A673 (cell line): ENCODE data around the gene PJVK. TPM values are rescaled to one million over a fixed set of nuclear protein-coding genes. Genes with fewer than 3 reads are reported as not detected.

ENCODE experiments used
- BruUV-seq: library from RNA; stranded (reverse); fragments of 400-500 nt; replicated peaks from 2 replicates; lab custom pipeline; 2021; lab: Mats Ljungman, UMichigan
- CTCF ChIA-PET: fragments of 300-600 bp; sonication (Branson Sonifier 250); formaldehyde crosslinking; loops from one replicate; lab custom pipeline; 2022; ENCODE audit warnings: antibody characterized with exemption; lab: Charles Lee
- POLR2A ChIA-PET: fragments of 300-600 bp; sonication (Branson Sonifier 250); formaldehyde crosslinking; loops from one replicate; lab custom pipeline; 2022; ENCODE audit warnings: antibody characterized with exemption; ENCODE audit not compliant: low non-redundant PET; lab: Charles Lee
- DNase-seq: peaks from one replicate; pipeline ENCODE4 v3.0.0-alpha.2; 2015; ENCODE audit warnings: low spot score
- H3K27ac ChIP-seq: fragments of 200-600 bp; sonication (generic); 2 replicates; pipeline ENCODE4 v1.5.1; 2016; ENCODE audit warnings: mixed run types, low read depth, mild to moderate bottlenecking, mixed read lengths, antibody characterized with exemption, low read length; ENCODE audit not compliant: poor library complexity, severe bottlenecking
- H3K27me3 ChIP-seq: fragments of 200-600 bp; sonication (generic); replicated peaks from 2 replicates; pipeline ENCODE4 v1.6.1; 2017; ENCODE audit warnings: mixed run types, low read depth, mild to moderate bottlenecking, mixed read lengths, antibody characterized with exemption, low read length; ENCODE audit not compliant: insufficient read depth, poor library complexity
- H3K36me3 ChIP-seq: fragments of 200-600 bp; sonication (generic); 2 replicates; pipeline ENCODE4 v1.6.1; 2016; ENCODE audit warnings: mixed run types, mild to moderate bottlenecking, mixed read lengths, antibody characterized with exemption, low read length; ENCODE audit not compliant: insufficient read depth, poor library complexity, severe bottlenecking
- H3K4me1 ChIP-seq: fragments of 200-600 bp; sonication (generic); 2 replicates; pipeline ENCODE4 v1.6.1; 2017; ENCODE audit warnings: mixed run types, mild to moderate bottlenecking, mixed read lengths, antibody characterized with exemption, low read length; ENCODE audit not compliant: insufficient read depth, poor library complexity, severe bottlenecking
- H3K4me3 ChIP-seq: fragments of 200-600 bp; sonication (generic); 2 replicates; pipeline ENCODE4 v1.5.1; 2016; ENCODE audit warnings: low read depth, mixed run types, mild to moderate bottlenecking, mixed read lengths, low read length; ENCODE audit not compliant: poor library complexity, severe bottlenecking
- H3K9me3 ChIP-seq: fragments of 200-600 bp; sonication (generic); 2 replicates; pipeline ENCODE4 v1.6.1; 2016; ENCODE audit warnings: mixed run types, low read depth, mild to moderate bottlenecking, mixed read lengths, antibody characterized with exemption, low read length; ENCODE audit not compliant: poor library complexity, severe bottlenecking
- EZH2 ChIP-seq: fragments of 200-600 bp; sonication (generic); IDR thresholded peaks from 2 replicates; pipeline ENCODE4 v1.6.1; 2017; ENCODE audit warnings: borderline replicate concordance, low read depth, mild to moderate bottlenecking, mixed read lengths, antibody characterized with exemption, low read length; ENCODE audit not compliant: poor library complexity, severe bottlenecking
- intact Hi-C: fragments of 100-400 bp; cut with micrococcal nuclease; formaldehyde crosslinking; loops from one replicate; pipeline ENCODE4 v1.10.0; 2022; ENCODE audit not compliant: unreplicated experiment
- total RNA-seq: library from RNA; stranded (reverse); gene quantifications from 2 replicates; pipeline ENCODE4 v1.2.3, GENCODE V29; 2021
- TF ChIP-seq, protein P1 (sequence below): fragments of 300-800, 200-600 bp; sonication (generic); conservative IDR thresholded peaks from 2 replicates; pipeline ENCODE4 v1.5.1; 2017; ENCODE audit warnings: low read depth, mild to moderate bottlenecking, antibody characterized with exemption, low read length, moderate library complexity, mixed read lengths

The PJVK gene
- total RNA-seq, 1 experiment from 2014 or later = 1.9 TPM

DNA sequence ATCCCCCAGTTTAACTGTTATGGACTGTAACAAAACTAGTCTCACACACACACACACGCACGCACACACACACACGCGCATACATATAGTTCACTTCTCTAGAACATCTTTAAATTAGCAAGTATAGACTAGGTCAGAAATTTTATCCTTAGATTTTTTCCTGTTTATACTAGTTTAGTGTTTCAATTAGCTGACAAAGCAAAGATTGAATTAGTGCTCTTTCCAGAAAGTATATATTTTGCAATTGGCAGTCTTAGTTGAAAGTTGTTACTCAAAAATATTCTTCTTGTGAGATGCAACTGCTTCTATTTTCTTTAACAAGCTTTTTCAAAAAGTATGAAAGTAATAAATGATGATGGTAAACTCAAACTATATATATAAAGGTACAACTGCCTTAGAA lies 51.6 kb downstream of the PJVK start:
- BruUV-seq = no TSS peak
- ChIA-PET POLR2A (no interaction called here), CTCF (no interaction called here)
- Histone ChIP-seq H3K27ac (no peak overlapping the region), H3K4me3 (no peak overlapping the region), H3K9me3 (no peaks in the 10 kb centered on the region), H3K27me3 (no peaks in the 10 kb centered on the region), H3K4me1 (peaks cover 15% of the 10 kb centered on the region), H3K36me3 (peaks cover 60% of the 10 kb centered on the region)
- DNase-seq = no peak
- TF ChIP-seq, protein P1, sequence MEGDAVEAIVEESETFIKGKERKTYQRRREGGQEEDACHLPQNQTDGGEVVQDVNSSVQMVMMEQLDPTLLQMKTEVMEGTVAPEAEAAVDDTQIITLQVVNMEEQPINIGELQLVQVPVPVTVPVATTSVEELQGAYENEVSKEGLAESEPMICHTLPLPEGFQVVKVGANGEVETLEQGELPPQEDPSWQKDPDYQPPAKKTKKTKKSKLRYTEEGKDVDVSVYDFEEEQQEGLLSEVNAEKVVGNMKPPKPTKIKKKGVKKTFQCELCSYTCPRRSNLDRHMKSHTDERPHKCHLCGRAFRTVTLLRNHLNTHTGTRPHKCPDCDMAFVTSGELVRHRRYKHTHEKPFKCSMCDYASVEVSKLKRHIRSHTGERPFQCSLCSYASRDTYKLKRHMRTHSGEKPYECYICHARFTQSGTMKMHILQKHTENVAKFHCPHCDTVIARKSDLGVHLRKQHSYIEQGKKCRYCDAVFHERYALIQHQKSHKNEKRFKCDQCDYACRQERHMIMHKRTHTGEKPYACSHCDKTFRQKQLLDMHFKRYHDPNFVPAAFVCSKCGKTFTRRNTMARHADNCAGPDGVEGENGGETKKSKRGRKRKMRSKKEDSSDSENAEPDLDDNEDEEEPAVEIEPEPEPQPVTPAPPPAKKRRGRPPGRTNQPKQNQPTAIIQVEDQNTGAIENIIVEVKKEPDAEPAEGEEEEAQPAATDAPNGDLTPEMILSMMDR = no peak
- TF ChIP-seq EZH2 = no peak
- intact Hi-C loops = no loop called here

DNA sequence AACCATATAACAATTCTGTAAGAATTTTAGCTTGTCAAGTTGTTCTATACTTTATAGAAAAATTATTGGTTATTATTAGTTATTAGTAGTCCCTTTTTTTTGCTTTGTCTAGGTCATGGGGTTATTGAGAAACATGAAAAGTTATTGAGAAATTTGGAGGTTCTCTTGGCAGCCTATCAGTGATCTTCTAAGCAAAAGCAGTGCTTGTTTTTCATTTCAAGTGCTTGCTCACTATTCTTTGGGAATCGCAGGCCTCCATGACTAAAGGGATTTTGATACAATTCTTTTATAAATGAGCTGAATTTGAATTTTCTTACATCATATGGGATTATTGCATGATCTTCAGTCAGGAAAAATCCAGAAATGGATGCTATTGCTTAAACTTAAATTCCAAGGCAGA lies 54.9 kb downstream of the PJVK start:
- Histone ChIP-seq H3K36me3 (peaks cover 41% of the 10 kb centered on the region), H3K27ac (peak overlapping the region; percentile 71), H3K4me3 (no peak overlapping the region), H3K9me3 (no peaks in the 10 kb centered on the region), H3K4me1 (peaks cover 15% of the 10 kb centered on the region), H3K27me3 (no peaks in the 10 kb centered on the region)
- no TSS peak for BruUV-seq
- no peak for TF ChIP-seq EZH2
- TF ChIP-seq, protein P1 = no peak
- ChIA-PET CTCF (no interaction called here), POLR2A (no interaction called here)
- intact Hi-C loops = no loop called here
- DNase-seq = peak; percentile 14

DNA sequence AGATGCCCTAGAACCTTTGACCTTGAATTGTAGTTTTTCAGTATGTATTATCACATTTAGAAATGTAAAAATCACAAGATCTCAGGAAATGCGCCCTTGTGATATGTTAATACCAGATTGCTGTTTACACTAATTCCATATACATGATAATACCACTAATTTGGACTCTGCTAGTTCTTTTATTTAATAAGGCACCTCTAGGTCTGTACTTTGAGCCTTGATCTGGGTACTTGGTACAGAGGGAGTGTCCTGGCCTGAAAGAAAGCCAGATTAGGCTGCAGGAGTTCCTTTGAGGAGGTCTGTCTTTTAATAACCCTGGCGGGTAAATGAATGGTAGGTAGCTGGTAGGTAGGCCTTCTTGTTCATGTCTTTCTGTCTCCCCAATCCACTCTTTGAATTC lies 55.3 kb downstream of the PJVK start:
- Histone ChIP-seq H3K27ac (peak overlapping the region; percentile 71), H3K9me3 (no peaks in the 10 kb centered on the region), H3K4me1 (peaks cover 15% of the 10 kb centered on the region), H3K36me3 (peaks cover 37% of the 10 kb centered on the region), H3K27me3 (no peaks in the 10 kb centered on the region), H3K4me3 (no peak overlapping the region)
- intact Hi-C loops = no loop called here
- BruUV-seq = no TSS peak
- DNase-seq = no peak
- CTCF ChIA-PET = no interaction called here
- POLR2A ChIA-PET = no interaction called here
- TF ChIP-seq EZH2 = no peak
- TF ChIP-seq, protein P1 = no peak
